Stimulated activated CD8-positive, alpha-beta memory T cell treated with anti-CD3 and anti-CD28 coated beads, Interleukin-7, amount 100 ng/mL, for 4 hours (primary cell): ENCODE data around the gene SCTR.

Experiments
- DNase-seq, 2 donors: peaks; one replicate each; pipeline ENCODE4 v3.0.0-alpha.2; 2020; ENCODE audit warnings: low read depth in 2 of 2

The SCTR gene

DNA sequence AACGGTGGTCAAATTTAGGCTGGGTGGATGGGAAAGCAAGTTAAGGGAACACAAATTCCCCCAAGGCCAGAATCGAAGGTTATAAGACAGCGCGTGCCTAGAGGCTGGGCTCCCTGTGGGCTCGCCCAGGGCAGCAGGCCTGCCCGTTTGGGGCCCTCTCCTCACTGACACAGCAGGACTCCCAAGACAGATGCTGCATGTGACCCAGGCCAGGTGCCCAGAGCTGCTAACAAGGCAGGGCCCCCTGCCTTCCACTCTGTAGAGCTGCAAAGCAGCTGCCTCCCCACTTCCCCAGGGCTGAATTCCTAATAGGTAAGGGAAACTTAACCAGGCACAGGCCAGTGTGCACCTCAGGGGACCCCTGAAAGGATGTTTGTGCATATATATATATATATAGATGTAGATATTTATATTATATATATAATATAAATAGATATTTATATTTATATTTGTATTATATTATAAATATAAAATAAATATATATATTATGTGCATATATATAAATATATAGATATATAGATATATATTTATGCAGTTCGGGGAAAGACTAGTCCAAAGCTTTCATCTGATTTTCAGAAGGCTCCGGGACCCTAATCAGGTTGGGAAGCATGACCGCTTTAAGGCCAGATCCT is 48.9 kb downstream of the SCTR start:
- DNase-seq: no peak

DNA sequence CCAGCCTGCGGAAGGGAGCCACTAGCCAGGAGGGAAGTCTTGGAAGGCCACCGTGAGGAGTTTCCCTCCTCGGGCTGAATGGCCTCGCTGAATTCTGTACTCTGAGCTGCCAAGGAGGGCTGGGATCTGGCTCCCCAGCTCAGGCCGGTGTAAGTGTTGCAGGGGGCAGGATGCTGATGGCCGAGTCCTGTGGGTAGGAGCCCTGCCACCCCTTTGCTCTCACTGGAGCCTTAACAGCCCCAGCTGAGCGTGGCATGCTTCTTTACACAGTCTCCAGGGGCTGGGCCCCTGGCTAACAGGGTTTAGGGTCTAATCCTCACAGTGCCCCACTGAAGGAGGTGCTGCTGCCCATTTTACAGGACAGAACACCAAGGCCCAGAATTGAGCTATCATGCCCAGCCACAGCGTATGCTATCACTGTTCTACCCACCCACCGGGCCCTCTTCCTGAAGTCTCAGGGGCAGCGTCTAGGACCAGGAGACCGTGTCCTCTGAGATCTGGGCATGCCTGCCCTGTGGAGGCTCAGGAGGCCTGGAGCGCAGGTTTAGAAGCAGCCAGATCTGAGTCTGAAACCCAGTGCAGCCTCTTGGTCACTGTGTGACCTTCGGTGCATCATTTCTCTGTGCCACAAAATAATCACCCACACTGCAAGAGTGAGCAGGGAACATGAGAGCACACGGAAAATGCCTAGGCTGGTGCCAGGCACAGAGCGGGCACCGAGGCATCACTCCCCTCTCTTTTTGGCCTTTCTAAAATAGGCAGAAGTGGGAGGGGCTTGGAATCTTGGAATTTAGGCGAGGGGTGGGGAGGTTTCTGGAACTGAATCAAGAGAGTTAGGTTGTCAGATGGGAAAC is 49.7 kb downstream of the SCTR start:
- DNase-seq: no peak

- no peak for DNase-seq
Measured at GRCh38 chr2:119473621-119474370, 50.5 kb downstream of the SCTR start.

- no peak for DNase-seq
Measured at GRCh38 chr2:119472749-119473148, 51.5 kb downstream of the SCTR start.

DNA sequence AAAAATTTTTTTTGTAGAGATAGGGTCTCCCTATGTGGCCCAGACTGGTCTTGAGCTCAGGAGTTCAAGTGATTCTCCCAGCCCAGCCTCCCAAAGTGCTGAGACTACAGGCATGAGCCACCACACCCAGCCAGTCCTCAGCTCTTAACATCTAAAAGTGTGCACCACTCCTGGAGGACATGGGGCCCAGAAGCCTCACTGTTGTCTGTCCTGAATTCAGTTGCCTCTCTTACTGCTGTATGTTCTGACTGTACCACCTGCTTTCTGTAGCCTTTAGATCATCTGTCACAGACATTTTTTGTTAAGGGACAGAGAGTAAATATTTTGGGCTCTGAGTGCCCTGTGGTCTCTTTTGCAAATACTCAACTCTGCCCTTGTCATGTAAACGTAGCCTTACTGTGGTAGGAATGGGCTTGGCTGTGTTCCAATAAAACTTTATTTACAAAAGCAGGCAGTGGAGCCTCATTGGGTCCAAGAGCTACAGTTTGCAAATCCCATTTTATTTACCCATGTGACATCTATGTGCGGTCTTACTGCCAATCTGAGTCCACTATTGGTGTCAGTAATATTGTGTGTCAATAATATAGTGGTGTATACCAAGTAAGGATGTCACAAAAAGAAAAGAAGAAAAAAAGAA is 54.5 kb downstream of the SCTR start:
- no peak for DNase-seq

DNA sequence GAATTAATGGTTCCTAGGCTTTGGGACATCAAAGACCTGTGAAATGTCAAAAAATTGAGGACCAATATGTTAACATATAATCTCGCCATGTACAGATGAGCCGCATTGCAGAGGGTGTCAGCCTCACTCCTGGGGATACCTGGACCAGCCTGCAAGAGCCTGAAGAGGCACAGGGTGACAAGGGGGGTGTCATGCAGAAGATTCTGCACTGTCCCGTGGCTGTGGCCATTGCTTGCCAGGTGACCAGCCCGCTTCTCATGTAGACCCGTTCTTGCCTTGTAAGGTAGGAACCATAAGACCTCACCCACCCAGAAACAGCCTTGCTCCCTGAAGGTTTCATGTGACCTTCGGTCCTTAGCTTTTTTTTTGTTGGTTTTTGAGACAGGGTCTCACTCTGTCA is 55.2 kb downstream of the SCTR start:
- DNase-seq: no peak

GRCh38 chr2:119468154-119468955 is 55.9 kb downstream of the SCTR start:
- no peak for DNase-seq

DNA sequence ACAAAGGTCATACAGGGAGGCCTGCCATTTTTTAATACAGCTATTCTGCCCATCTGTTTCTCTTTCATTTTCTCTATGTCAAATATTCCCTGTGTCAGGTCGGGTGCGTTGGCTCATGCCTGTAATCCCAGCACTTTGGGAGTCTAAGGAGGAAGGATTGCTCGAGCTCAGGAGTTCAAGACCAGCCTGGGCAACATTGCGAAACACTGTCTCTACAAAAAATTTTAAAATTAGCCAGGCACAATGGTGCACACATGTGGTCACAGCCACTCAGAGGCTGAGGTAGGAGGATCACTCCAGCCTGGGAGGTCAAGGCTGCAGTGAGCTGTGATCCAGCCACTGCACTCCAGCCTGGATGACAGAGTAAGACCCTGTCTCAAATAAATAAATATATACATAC is 57.9 kb downstream of the SCTR start:
- no peak for DNase-seq

- DNase-seq: no peak
Measured at GRCh38 chr2:119465687-119466086, 58.6 kb downstream of the SCTR start.

DNA sequence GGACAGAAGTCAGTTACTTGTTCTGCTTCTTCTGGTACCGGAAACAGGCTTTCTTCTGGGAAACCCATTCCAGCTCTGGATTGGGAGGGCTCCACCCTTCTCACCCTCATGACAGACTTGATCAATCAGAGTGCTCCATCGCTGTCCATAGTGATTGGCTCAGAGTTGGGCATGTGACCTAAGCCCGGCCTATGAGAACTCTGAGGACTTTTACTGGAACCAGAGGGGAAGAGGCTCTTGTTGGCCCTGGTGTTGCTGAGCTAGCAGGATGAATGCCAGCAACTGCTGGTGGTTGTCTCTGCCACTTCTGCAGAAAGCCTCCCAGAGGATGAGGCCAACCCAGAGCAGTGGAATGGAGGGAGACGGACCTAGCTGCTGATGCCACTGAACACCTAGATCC is 59.3 kb downstream of the SCTR start:
- DNase-seq: no peak

GRCh38 chr2:119463990-119464389 is 60.3 kb downstream of the SCTR start:
- DNase-seq: no peak

DNA sequence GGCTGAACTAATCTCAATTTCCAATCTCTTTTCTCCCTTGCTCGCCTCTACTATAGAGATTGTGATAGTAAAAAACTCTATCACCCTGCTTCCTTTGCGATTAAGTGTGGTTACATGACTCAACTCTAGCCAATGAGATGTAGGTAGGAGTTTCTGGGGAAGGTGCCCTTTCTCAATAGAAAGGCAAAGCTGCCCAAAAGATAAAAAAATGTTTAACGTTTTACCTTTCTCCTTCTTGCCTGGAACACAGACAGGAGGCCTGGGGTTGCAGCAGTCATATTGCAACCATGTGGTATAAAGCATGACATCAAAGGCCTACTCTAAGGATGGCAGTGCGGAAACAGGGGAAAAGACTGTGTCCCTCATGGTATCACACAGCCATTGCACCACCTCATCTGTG is 61.1 kb downstream of the SCTR start:
- DNase-seq: no peak

DNA sequence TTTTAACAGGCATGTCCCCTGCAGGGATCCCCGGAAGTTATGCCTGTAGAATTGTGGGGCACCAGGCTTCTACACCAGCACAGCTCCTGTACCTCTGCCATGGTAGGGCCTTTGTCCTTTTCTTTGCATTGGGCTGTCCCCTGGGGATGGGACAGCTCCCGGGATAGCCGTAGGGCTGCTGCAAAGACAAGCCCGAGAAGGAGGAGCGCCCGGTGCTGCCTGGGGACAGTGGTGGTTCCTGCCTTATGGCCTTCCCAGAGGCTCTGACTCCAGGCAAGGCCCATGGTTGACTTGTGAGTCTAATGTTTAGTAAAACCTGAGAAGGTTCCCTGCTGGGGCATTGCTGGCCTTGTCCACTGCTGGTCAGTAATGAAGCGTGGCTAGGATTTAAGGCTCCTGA is 61.7 kb downstream of the SCTR start:
- no peak for DNase-seq

DNA sequence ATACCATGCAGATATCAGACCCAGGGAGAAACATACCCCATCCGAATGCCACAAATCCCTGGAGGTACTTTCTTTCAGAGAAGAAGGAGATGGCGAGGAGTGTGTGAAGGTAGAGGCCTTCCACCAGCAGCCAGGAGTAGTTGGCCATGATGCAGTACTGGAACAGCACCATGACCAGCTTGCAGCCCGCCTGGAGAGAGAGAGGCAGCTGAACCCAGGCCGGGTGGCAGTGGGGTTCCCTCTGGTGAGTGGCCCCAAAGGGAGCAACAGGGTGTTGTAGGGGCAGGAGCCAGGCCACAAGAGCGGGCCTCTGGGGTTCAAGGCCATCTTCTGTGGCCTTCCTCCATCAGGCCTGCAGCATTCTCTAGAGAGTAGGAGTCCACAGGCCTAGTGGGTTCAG is 62.5 kb downstream of the SCTR start:
- DNase-seq: no peak

GRCh38 chr2:119460076-119460475 is 64.2 kb downstream of the SCTR start:
- no peak for DNase-seq

- no peak for DNase-seq
Measured at GRCh38 chr2:119455066-119455718, 69.1 kb downstream of the SCTR start.

DNA sequence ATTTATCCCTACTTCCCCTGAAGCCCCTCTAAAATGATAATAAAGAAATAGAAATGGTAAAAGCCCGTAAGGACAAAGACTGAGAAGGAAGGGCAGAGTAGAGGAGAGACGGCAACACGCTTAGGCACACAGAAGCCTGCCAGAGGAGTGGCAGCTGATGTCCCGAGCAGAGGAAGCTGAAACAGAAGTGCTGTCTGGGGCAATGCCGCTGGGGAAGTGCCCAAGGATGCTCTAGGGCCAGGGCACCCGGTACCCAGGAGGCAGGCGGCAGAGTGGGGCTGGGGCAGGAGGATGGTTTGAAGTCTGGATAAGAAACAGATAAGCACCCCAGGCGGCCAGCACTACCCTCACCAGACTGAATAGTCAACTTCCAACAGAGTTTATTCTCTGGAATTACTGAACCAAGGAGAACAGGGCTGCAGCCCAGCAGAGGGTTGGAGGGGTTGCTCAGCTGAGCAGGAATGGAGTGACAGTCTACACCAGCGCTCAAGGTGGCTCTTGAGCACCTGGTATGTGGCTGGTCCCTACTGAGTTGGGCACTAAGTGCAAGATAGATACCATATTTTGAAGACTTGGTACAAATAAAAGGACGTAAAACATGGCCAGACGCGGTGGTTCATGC is 70.2 kb downstream of the SCTR start:
- DNase-seq: no peak

GRCh38 chr2:119451336-119452050 is 72.8 kb downstream of the SCTR start:
- no peak for DNase-seq

- DNase-seq: no peak
Measured at GRCh38 chr2:119449521-119449920, 74.8 kb downstream of the SCTR start.
